B cell (primary cell): ENCODE results near the gene RNF224.

Experiments used
- EZH2 ChIP-seq: IDR thresholded peaks from 2 replicates; pipeline ENCODE4 v1.6.1; 2012; ENCODE audit warnings: borderline replicate concordance, low read depth, mild to moderate bottlenecking, moderate library complexity, low read length; ENCODE audit not compliant: insufficient read depth, poor library complexity, severe bottlenecking
- TF ChIP-seq, protein P1 (sequence below): fragments of 200-600 bp; IDR thresholded peaks from one replicate; pipeline ENCODE4 v1.8.0; 2022; ENCODE audit warnings: antibody characterized with exemption, mild to moderate bottlenecking

DNA sequence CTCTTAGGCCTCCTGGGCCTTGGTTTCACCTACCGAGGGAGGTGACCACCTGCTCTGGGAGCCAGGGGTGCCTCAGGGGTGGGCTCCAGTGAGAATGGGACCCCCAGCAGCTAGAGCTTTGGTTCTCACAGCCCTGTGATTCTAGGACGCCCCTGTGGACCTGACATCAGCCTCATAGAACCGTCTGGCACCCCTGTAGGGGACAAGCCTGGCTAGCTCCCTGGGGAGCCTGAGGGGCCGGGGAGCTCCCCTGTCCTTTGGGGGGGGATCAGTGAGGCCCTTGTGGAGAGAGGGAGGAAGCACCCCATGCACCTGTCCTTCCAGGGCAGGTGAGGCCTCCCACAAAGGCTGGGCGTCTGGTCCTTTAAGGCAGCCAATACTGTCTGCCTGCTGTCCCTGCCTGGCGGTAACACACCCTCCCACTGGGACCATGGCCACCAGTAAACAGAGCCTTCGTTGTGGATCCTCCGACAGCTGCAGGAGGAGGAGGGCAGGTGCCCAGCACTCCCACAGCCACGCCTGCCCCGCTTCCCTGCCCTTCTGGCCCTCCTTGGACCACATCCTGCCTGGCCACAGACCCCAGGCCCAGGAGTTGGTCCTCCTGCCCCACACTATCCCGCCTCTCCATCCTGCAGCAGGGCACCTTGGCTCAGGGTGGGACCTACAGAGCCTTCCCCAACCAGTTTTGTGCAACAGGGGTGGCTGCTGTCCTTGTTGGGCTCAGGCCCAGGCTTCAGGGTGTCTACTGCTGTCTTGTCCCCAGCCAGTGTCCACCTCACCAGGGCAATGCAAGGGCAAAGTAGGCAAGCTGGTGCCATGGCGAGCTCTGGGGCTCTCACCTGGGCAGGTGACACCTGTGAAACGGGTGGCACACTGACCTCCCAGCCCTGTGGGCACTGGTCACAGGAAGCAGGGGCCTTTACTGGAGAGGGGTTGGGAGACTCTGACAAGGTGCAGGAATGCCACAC, 10.7 kb downstream of the RNF224 start:
- TF ChIP-seq, protein P1, sequence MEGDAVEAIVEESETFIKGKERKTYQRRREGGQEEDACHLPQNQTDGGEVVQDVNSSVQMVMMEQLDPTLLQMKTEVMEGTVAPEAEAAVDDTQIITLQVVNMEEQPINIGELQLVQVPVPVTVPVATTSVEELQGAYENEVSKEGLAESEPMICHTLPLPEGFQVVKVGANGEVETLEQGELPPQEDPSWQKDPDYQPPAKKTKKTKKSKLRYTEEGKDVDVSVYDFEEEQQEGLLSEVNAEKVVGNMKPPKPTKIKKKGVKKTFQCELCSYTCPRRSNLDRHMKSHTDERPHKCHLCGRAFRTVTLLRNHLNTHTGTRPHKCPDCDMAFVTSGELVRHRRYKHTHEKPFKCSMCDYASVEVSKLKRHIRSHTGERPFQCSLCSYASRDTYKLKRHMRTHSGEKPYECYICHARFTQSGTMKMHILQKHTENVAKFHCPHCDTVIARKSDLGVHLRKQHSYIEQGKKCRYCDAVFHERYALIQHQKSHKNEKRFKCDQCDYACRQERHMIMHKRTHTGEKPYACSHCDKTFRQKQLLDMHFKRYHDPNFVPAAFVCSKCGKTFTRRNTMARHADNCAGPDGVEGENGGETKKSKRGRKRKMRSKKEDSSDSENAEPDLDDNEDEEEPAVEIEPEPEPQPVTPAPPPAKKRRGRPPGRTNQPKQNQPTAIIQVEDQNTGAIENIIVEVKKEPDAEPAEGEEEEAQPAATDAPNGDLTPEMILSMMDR, result no peak
- TF ChIP-seq EZH2, result no peak
